SK-N-SH treated with all-trans-retinoic acid at 6 μM for 48 hours (cell line): ENCODE measurements around the gene S100A6.

ENCODE experiments used
- ARNTL ChIP-seq: fragments of 450-650 bp; formaldehyde crosslinking; IDR thresholded peaks from 2 replicates; pipeline ENCODE4 v1.5.0; 2020; ENCODE audit warnings: low read depth, mild to moderate bottlenecking, moderate library complexity, borderline replicate concordance
- BACH2 ChIP-seq: fragments of 250-450 bp; sonication (Bioruptor Pico); IDR thresholded peaks from 2 replicates; pipeline ENCODE4 v1.9.0; 2021; ENCODE audit warnings: mild to moderate bottlenecking, borderline replicate concordance
- ESRRG ChIP-seq: fragments of 250-450 bp; sonication (Bioruptor Pico); IDR thresholded peaks from 2 replicates; pipeline ENCODE4 v1.6.1; 2021; ENCODE audit warnings: mild to moderate bottlenecking
- GLIS3 ChIP-seq: fragments of 250-450 bp; sonication (Bioruptor Pico); IDR thresholded peaks from 2 replicates; pipeline ENCODE4 v1.5.0; 2020; ENCODE audit warnings: mild to moderate bottlenecking, moderate library complexity
- ISL1 ChIP-seq: fragments of 250-450 bp; sonication (Bioruptor Pico); IDR thresholded peaks from 2 replicates; pipeline ENCODE4 v2.1.2; 2022; ENCODE audit warnings: mild to moderate bottlenecking, moderate library complexity
- SNAI2 ChIP-seq: fragments of 250-450 bp; sonication (Bioruptor Pico); IDR thresholded peaks from 2 replicates; pipeline ENCODE4 v1.5.0; 2020; ENCODE audit warnings: mild to moderate bottlenecking, moderate library complexity
- TOX ChIP-seq: fragments of 250-450 bp; sonication (Bioruptor Pico); IDR thresholded peaks from 2 replicates; pipeline ENCODE4 v1.8.0; 2021; ENCODE audit warnings: mild to moderate bottlenecking, moderate library complexity, borderline replicate concordance
- ZFP3 ChIP-seq: fragments of 250-450 bp; sonication (Bioruptor Pico); IDR thresholded peaks from 2 replicates; pipeline ENCODE4 v1.5.0; 2020; ENCODE audit warnings: mild to moderate bottlenecking, moderate library complexity
- ZFP30 ChIP-seq: fragments of 450-650 bp; formaldehyde crosslinking; IDR thresholded peaks from 2 replicates; pipeline ENCODE4 v1.5.0; 2022; ENCODE audit warnings: mild to moderate bottlenecking, moderate library complexity
- ZNF565 ChIP-seq: fragments of 450-650 bp; formaldehyde crosslinking; conservative IDR thresholded peaks from 2 replicates; pipeline ENCODE4 v1.5.0; 2020; ENCODE audit warnings: low read depth, mild to moderate bottlenecking, moderate library complexity
- TF ChIP-seq, protein P1 (sequence below): fragments of 250-450 bp; sonication (Bioruptor Pico); IDR thresholded peaks from 2 replicates; pipeline ENCODE4 v1.8.0; 2020; ENCODE audit warnings: mild to moderate bottlenecking, moderate library complexity, borderline replicate concordance
- TF ChIP-seq, protein P2 (sequence below): fragments of 250-450 bp; sonication (Bioruptor Pico); IDR thresholded peaks from 2 replicates; pipeline ENCODE4 v1.5.1; 2021; ENCODE audit warnings: mild to moderate bottlenecking, moderate library complexity
- TF ChIP-seq, protein P3 (sequence below): fragments of 250-450 bp; sonication (Bioruptor Pico); IDR thresholded peaks from 2 replicates; pipeline ENCODE4 v1.5.1; 2020; ENCODE audit warnings: low read depth, mild to moderate bottlenecking, moderate library complexity

DNA sequence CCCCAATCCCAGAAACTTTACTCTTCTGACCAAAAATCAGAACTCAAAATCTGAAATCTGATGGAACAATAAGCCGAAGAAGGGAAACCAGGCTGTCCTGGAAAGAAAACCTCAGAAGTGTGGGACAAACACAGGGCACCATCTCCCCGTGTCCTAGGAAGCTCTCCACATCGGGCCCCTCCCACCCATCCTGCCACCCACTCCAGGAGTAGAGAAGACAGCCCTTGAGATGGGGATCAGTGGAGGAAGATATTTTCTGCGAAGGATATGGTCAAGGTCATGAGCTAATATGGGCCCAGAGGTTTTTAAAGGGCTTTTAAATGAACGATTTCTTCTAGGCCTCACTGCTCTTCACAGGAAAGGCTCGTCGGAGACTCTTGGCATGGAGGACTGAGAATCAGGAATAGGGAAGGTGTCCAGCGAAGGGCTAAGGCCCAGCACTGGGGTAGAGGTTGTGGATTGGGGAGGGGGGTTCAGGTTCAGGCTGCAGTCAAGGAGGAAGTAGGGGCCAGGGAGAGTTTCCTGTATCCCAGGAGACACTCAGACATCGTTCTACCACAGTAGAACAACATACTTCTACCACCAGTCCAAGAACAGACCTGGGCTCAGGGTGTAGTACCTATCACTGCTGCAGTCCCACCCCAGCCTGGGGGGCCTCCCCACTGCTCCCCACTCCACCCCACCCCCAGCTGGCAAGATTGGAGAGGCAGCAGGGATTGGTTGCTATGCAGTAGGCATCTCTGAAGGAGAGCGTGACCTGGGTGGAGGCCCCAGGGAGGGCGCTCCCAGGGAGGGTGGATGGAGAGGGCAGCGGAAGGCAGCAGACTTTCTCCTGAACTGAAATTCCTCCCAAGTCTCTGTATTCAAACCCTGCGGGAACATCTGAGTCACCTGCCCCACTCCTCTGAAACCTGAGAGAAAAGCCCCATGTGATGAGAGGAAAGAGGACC, 6.1 kb upstream of the S100A6 start:
- no peak for TF ChIP-seq ZFP3 (CRISPR knock-in tag)
- no peak for TF ChIP-seq ESRRG
- TF ChIP-seq BACH2 = no peak
- TF ChIP-seq SNAI2 (CRISPR knock-in tag) = no peak
- TF ChIP-seq, protein P1, sequence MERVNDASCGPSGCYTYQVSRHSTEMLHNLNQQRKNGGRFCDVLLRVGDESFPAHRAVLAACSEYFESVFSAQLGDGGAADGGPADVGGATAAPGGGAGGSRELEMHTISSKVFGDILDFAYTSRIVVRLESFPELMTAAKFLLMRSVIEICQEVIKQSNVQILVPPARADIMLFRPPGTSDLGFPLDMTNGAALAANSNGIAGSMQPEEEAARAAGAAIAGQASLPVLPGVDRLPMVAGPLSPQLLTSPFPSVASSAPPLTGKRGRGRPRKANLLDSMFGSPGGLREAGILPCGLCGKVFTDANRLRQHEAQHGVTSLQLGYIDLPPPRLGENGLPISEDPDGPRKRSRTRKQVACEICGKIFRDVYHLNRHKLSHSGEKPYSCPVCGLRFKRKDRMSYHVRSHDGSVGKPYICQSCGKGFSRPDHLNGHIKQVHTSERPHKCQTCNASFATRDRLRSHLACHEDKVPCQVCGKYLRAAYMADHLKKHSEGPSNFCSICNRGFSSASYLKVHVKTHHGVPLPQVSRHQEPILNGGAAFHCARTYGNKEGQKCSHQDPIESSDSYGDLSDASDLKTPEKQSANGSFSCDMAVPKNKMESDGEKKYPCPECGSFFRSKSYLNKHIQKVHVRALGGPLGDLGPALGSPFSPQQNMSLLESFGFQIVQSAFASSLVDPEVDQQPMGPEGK (CRISPR knock-in tag) = no peak
- no peak for TF ChIP-seq GLIS3 (CRISPR knock-in tag)
- no peak for TF ChIP-seq ZFP30 (CRISPR knock-in tag)
- TF ChIP-seq, protein P2, sequence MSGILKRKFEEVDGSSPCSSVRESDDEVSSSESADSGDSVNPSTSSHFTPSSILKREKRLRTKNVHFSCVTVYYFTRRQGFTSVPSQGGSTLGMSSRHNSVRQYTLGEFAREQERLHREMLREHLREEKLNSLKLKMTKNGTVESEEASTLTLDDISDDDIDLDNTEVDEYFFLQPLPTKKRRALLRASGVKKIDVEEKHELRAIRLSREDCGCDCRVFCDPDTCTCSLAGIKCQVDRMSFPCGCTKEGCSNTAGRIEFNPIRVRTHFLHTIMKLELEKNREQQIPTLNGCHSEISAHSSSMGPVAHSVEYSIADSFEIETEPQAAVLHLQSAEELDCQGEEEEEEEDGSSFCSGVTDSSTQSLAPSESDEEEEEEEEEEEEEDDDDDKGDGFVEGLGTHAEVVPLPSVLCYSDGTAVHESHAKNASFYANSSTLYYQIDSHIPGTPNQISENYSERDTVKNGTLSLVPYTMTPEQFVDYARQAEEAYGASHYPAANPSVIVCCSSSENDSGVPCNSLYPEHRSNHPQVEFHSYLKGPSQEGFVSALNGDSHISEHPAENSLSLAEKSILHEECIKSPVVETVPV (CRISPR knock-in tag) = no peak
- TF ChIP-seq TOX (CRISPR knock-in tag) = no peak
- TF ChIP-seq ZNF565 = no peak
- TF ChIP-seq, protein P3, sequence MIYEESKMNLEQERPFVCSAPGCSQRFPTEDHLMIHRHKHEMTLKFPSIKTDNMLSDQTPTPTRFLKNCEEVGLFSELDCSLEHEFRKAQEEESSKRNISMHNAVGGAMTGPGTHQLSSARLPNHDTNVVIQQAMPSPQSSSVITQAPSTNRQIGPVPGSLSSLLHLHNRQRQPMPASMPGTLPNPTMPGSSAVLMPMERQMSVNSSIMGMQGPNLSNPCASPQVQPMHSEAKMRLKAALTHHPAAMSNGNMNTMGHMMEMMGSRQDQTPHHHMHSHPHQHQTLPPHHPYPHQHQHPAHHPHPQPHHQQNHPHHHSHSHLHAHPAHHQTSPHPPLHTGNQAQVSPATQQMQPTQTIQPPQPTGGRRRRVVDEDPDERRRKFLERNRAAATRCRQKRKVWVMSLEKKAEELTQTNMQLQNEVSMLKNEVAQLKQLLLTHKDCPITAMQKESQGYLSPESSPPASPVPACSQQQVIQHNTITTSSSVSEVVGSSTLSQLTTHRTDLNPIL (CRISPR knock-in tag) = no peak
- no peak for TF ChIP-seq ISL1 (CRISPR knock-in tag)
- TF ChIP-seq ARNTL (CRISPR knock-in tag) = no peak
